ENCODE data around the gene RPS17. TPM values are rescaled to one million over a fixed set of nuclear protein-coding genes. Genes with fewer than 3 reads are reported as not detected.

RPS17 gene
- 1,382 TPM for total RNA-seq

- FAIRE-seq (no peak), DNase-seq (ENCODE audit: low spot score in 2 of 2) (peak; percentile 95 to 99)
Measured at GRCh38 chr15:82540055-82540983, at the start of gene RPS17. Gene RPS17, minus strand, starts transcription at chr15:82540457. Its CDS starts 29 bp downstream, at chr15:82540428.

GRCh38 chr15:82587805-82588204 is 47.5 kb upstream of the RPS17 start:
- FAIRE-seq (no peak), DNase-seq (ENCODE audit: low spot score in 2 of 2) (no peak)

- no peak for FAIRE-seq
- no peak for DNase-seq (ENCODE audit: low spot score in 2 of 2)
Measured at GRCh38 chr15:82585072-82585471, 44.8 kb upstream of the RPS17 start.

GRCh38 chr15:82580713-82581112 is 40.5 kb upstream of the RPS17 start:
- no peak for DNase-seq (ENCODE audit: low spot score in 2 of 2)
- FAIRE-seq = no peak

GRCh38 chr15:82575335-82575734 is 35.1 kb upstream of the RPS17 start:
- FAIRE-seq (no peak), DNase-seq (ENCODE audit: low spot score in 2 of 2) (no peak)

GRCh38 chr15:82572986-82573385 is 32.7 kb upstream of the RPS17 start:
- no peak for FAIRE-seq
- no peak for DNase-seq (ENCODE audit: low spot score in 2 of 2)

- FAIRE-seq = no peak
- DNase-seq (ENCODE audit: low spot score in 2 of 2) = peak in 1 of 2 donors; percentile 33
Measured at GRCh38 chr15:82572311-82572710, 32.1 kb upstream of the RPS17 start.

GRCh38 chr15:82571722-82572222 is 31.5 kb upstream of the RPS17 start:
- peak; percentile 47 to 68 for DNase-seq (ENCODE audit: low spot score in 2 of 2)
- no peak for FAIRE-seq

GRCh38 chr15:82570721-82571508 is 30.7 kb upstream of the RPS17 start:
- no peak for FAIRE-seq
- no peak for DNase-seq (ENCODE audit: low spot score in 2 of 2)

- DNase-seq (ENCODE audit: low spot score in 2 of 2) = no peak
- FAIRE-seq = no peak
Measured at GRCh38 chr15:82569834-82570233, 29.6 kb upstream of the RPS17 start.

GRCh38 chr15:82568986-82569385 is 28.7 kb upstream of the RPS17 start:
- DNase-seq (ENCODE audit: low spot score in 2 of 2) (no peak), FAIRE-seq (no peak)

GRCh38 chr15:82567661-82568060 is 27.4 kb upstream of the RPS17 start:
- no peak for FAIRE-seq
- DNase-seq (ENCODE audit: low spot score in 2 of 2) = no peak

GRCh38 chr15:82566690-82567089 is 26.4 kb upstream of the RPS17 start:
- DNase-seq (ENCODE audit: low spot score in 2 of 2) = no peak
- no peak for FAIRE-seq

- DNase-seq (ENCODE audit: low spot score in 2 of 2) (no peak), FAIRE-seq (no peak)
Measured at GRCh38 chr15:82558502-82558901, 18.2 kb upstream of the RPS17 start.

- FAIRE-seq (no peak), DNase-seq (ENCODE audit: low spot score in 2 of 2) (no peak)
Measured at GRCh38 chr15:82556315-82557035, 16.2 kb upstream of the RPS17 start.

GRCh38 chr15:82554849-82555248 is 14.6 kb upstream of the RPS17 start:
- FAIRE-seq (no peak), DNase-seq (ENCODE audit: low spot score in 2 of 2) (no peak)

- FAIRE-seq = no peak
- DNase-seq (ENCODE audit: low spot score in 2 of 2) = no peak
Measured at GRCh38 chr15:82554351-82554750, 14.1 kb upstream of the RPS17 start.

GRCh38 chr15:82553846-82554245 is 13.6 kb upstream of the RPS17 start:
- no peak for DNase-seq (ENCODE audit: low spot score in 2 of 2)
- FAIRE-seq = no peak

- no peak for DNase-seq (ENCODE audit: low spot score in 2 of 2)
- FAIRE-seq = no peak
Measured at GRCh38 chr15:82552861-82553260, 12.6 kb upstream of the RPS17 start.

GRCh38 chr15:82551646-82552247 is 11.5 kb upstream of the RPS17 start:
- FAIRE-seq (no peak), DNase-seq (ENCODE audit: low spot score in 2 of 2) (no peak)
